Measurements from ENCODE around the gene EFCAB7.

DNA sequence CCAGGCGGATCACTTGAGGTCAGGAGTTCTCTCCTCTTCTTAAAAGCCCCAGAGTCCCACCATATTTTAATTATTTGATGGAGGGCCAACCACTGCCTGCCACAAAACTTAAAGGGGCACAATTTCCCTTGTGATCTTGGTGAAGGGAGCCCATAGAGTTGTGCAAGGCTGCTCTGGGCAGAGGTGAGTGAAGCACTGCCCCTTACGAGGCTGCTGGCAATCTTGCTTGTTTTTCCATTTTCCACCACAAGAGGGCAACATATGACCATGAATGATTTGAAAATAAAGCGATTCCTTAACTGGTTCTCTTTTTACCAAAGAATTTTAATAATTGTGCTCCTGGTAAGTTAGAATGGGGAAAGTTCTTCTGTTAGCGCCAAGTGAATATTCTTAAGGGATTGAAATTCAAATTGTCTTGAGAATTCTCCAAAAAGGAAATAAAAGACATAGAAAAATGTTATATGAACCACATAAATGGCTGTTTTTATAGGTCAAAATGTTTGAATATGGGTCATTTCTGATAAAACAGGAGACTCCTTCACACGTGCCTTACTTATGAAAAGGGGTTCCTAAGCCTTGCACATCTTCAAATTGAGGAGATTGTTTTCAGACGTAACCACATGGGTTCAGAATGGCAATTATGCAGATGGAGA lies 92.6 kb downstream of the EFCAB7 start:
- no peak for TF ChIP-seq ZFX (IDR thresholded peaks at IDR 0.05)
- TF ChIP-seq, protein P1, sequence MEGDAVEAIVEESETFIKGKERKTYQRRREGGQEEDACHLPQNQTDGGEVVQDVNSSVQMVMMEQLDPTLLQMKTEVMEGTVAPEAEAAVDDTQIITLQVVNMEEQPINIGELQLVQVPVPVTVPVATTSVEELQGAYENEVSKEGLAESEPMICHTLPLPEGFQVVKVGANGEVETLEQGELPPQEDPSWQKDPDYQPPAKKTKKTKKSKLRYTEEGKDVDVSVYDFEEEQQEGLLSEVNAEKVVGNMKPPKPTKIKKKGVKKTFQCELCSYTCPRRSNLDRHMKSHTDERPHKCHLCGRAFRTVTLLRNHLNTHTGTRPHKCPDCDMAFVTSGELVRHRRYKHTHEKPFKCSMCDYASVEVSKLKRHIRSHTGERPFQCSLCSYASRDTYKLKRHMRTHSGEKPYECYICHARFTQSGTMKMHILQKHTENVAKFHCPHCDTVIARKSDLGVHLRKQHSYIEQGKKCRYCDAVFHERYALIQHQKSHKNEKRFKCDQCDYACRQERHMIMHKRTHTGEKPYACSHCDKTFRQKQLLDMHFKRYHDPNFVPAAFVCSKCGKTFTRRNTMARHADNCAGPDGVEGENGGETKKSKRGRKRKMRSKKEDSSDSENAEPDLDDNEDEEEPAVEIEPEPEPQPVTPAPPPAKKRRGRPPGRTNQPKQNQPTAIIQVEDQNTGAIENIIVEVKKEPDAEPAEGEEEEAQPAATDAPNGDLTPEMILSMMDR (conservative IDR thresholded peaks at IDR 0.05) = peak; percentile 81

All from C4-2B (cell line).